Measurements from ENCODE around the gene LAMB2. TPM values are rescaled to one million over a fixed set of nuclear protein-coding genes. Genes with fewer than 3 reads are reported as not detected.

The LAMB2 gene
- total RNA-seq, 1 experiment from 2014 or later = 118 TPM

DNA sequence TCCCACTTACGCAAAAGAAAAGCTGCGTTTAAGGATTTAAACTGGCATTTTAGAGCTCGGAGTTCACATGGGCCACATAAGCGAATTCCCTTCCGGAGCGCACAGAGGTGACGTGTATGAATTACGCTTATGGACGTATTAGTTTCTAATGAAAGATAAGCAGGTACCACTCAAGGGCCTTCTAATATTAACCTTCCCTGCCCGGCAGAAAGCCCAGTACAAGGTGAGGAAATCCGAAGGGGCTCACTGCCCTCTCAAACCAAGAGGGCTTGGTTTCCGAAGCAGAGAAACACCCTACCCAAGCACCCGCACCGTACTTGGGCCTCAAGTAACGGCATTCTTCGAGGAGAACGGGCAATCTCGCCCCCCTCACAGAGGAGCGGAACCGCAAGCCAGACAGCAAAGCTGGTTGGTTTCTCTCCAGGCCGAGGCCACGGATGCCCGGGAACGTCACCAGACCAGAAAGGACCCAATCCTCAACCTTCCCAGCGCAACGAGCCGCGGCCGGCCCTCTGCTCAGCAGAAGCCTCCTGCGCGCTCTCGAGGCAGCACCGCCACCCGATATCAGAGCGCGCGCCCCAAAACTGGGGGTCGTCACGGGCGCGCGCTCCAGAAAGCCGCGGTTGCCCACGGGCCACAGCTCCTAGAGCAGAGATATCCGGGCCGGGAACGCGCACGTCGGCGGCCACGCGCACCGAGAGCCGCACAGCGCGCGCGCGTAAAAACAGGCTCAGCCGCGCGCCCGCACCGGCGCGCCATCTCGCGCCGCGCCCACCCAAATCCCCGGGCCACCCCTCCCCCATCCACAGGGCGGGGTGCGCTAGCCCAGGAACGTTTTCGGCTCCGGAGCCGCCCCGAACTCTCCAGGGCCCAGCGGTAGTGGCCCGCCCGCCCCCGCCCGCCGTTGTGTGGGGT lies 39.7 kb downstream of the LAMB2 start (continued):
- no peak for TF ChIP-seq SP1 (CRISPR knock-in tag; conservative IDR thresholded peaks at IDR 0.05)
- TF ChIP-seq GABPB1 (CRISPR knock-in tag; IDR thresholded peaks at IDR 0.05) = peak; percentile 41; the same call in 1 of the 2 replicates

DNA sequence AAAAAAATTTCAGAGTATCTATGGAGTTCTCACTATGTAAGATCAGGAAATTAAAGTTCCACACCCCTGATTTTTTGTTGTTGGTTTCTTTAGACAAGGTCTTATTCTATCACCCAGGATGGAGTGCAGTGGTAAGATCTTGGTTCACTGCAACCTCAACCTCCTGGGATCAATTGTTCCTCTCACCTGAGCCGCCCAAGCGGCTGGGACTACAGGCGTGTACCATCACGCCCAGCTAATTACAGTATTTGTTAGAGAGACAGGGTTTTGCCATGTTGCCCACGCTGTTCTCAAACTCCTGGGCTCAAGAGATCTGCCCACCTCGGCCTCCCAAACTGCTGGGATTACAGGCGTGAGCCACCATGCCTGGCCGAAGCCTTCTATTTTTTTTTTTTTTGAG lies 51.4 kb downstream of the LAMB2 start:
- ChIA-PET CTCF (no interaction called here), POLR2A (no interaction called here)
- Mint-ChIP-seq H3K4me3 (no peak overlapping the region), H3K27ac (peak overlapping the region; percentile 41), H3K36me3 (peaks cover 12% of the 10 kb centered on the region), H3K4me1 (no peaks in the 10 kb centered on the region), H3K27me3 (ENCODE audit: low read depth) (no peaks in the 10 kb centered on the region), H3K9me3 (no peaks in the 10 kb centered on the region)
- TF ChIP-seq RORB (CRISPR knock-in tag; IDR thresholded peaks at IDR 0.05) (no peak), NR1H2 (CRISPR knock-in tag; IDR thresholded peaks at IDR 0.05) (no peak), CREM (CRISPR knock-in tag; IDR thresholded peaks at IDR 0.05) (no peak)
- TF ChIP-seq, protein P1, sequence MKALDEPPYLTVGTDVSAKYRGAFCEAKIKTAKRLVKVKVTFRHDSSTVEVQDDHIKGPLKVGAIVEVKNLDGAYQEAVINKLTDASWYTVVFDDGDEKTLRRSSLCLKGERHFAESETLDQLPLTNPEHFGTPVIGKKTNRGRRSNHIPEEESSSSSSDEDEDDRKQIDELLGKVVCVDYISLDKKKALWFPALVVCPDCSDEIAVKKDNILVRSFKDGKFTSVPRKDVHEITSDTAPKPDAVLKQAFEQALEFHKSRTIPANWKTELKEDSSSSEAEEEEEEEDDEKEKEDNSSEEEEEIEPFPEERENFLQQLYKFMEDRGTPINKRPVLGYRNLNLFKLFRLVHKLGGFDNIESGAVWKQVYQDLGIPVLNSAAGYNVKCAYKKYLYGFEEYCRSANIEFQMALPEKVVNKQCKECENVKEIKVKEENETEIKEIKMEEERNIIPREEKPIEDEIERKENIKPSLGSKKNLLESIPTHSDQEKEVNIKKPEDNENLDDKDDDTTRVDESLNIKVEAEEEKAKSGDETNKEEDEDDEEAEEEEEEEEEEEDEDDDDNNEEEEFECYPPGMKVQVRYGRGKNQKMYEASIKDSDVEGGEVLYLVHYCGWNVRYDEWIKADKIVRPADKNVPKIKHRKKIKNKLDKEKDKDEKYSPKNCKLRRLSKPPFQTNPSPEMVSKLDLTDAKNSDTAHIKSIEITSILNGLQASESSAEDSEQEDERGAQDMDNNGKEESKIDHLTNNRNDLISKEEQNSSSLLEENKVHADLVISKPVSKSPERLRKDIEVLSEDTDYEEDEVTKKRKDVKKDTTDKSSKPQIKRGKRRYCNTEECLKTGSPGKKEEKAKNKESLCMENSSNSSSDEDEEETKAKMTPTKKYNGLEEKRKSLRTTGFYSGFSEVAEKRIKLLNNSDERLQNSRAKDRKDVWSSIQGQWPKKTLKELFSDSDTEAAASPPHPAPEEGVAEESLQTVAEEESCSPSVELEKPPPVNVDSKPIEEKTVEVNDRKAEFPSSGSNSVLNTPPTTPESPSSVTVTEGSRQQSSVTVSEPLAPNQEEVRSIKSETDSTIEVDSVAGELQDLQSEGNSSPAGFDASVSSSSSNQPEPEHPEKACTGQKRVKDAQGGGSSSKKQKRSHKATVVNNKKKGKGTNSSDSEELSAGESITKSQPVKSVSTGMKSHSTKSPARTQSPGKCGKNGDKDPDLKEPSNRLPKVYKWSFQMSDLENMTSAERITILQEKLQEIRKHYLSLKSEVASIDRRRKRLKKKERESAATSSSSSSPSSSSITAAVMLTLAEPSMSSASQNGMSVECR (CRISPR knock-in tag; IDR thresholded peaks at IDR 0.05; ENCODE audit: borderline replicate concordance) = no peak
- ATAC-seq (no peak), DNase-seq (ENCODE audit: low spot score) (no peak)

DNA sequence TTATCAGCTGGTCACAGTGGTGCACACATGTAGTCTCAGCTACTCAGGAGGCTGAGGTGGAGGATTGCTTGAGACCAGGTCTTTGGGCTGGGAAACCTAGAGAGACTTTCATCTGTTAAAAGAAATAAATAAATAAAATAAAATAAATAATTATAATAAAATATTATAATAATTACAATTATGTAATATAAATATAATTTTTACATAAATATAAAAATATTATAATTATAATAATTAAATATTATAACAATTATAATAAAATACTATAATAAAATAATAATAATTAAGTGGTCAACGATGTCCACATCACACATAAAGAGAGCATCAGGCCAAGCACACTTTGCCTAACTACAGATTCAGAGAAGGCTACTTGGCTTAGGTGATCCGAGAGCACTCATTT lies 53.6 kb downstream of the LAMB2 start:
- CTCF ChIA-PET = no interaction called here
- no peak for ATAC-seq
- Mint-ChIP-seq H3K27ac (no peak overlapping the region), H3K36me3 (peaks cover 29% of the 10 kb centered on the region), H3K4me1 (no peaks in the 10 kb centered on the region), H3K27me3 (ENCODE audit: low read depth) (no peaks in the 10 kb centered on the region), H3K4me3 (no peak overlapping the region), H3K9me3 (no peaks in the 10 kb centered on the region)
- TF ChIP-seq HMGA2 (CRISPR knock-in tag; IDR thresholded peaks at IDR 0.05) (peak; percentile 100), SMAD4 (CRISPR knock-in tag; IDR thresholded peaks at IDR 0.05) (no peak)
- DNase-seq (ENCODE audit: low spot score) = no peak
- POLR2A ChIA-PET = interaction anchor here (0.7 kb wide), 1 partner anchor 40 kb away, joined by 6 read pairs; no protein-coding TSS in a partner anchor

DNA sequence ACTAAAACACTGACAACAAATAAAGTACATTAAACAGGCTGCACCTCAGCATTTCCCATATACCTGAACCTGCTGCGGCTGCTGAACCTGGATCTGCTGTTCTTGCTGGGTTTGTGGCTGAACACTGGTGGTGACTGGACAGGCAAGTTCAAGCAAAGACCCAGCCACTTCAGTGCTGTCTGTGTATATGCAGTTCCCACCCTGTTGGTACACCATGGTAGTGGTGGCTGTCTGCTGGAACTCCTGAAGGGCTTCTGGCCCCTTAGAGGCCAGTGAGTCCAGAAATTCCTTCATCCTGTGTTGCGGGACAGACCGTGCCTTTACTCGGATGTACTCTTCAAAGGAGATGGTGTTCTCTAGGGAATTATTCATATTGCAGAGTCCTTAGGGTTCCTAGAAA lies 56.2 kb downstream of the LAMB2 start:
- H3K27me3 Mint-ChIP-seq (ENCODE audit: low read depth) = no peaks in the 10 kb centered on the region

DNA sequence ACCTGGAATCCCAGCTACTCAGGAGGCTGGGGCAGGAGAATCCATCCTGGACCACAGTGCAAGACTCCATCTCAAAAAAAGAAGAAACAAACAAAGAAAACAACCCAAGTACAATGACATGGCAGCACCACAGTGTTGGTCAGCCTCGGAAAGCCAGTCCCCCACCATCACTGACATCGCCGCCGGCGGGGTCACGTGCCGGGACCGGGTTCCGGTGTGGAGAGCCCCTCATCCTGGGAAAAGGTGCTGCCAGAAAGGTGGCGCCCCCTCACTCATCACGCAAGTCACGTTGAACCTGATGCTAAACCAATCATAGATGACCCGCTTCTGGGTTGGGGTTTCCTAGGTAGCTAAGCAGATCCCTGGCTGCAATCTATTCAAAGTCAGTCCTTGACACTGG lies 56.7 kb downstream of the LAMB2 start:
- no peaks in the 10 kb centered on the region for H3K9me3 Mint-ChIP-seq
- no peak overlapping the region for H3K27ac Mint-ChIP-seq
- peaks cover 54% of the 10 kb centered on the region for H3K36me3 Mint-ChIP-seq
- TF ChIP-seq ZNF423 (CRISPR knock-in tag; IDR thresholded peaks at IDR 0.05) = no peak
- ATAC-seq (no peak), DNase-seq (ENCODE audit: low spot score) (no peak)
- H3K4me3 Mint-ChIP-seq = no peak overlapping the region
- no peaks in the 10 kb centered on the region for H3K27me3 Mint-ChIP-seq (ENCODE audit: low read depth)
- H3K4me1 Mint-ChIP-seq = no peaks in the 10 kb centered on the region
- ChIA-PET CTCF (no interaction called here), POLR2A (no interaction called here)

More for the DNA sequence above, 56.2 kb downstream of the LAMB2 start:
- Mint-ChIP-seq H3K4me1 (no peaks in the 10 kb centered on the region), H3K36me3 (peaks cover 49% of the 10 kb centered on the region), H3K27ac (peak overlapping the region; percentile 22; the same call in 1 of the 2 replicates), H3K9me3 (no peaks in the 10 kb centered on the region), H3K4me3 (no peak overlapping the region)
- ChIA-PET CTCF (no interaction called here), POLR2A (no interaction called here)
- no peak for DNase-seq (ENCODE audit: low spot score)
- ATAC-seq = no peak; the same call in 1 of the 2 replicates
- no peak for TF ChIP-seq EMX1 (CRISPR knock-in tag; IDR thresholded peaks at IDR 0.05)
- TF ChIP-seq NR3C1 (CRISPR knock-in tag; conservative IDR thresholded peaks at IDR 0.05; ENCODE audit: low read depth) = no peak
- TF ChIP-seq, protein P2, sequence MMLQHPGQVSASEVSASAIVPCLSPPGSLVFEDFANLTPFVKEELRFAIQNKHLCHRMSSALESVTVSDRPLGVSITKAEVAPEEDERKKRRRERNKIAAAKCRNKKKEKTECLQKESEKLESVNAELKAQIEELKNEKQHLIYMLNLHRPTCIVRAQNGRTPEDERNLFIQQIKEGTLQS (CRISPR knock-in tag; conservative IDR thresholded peaks at IDR 0.05) = no peak

Small RNA genes within 50 kb of the gene (microRNA-seq; reads per million reads assigned to microRNA genes)
- gene MIR6890 (ENCODE audit: borderline number of aligned reads) = not detected

Other genes starting within 250 kb of the LAMB2 start
- gene SLC25A20, start 234.2 kb downstream of the LAMB2 start, total RNA-seq (2021) = 3.9 to 6.3 TPM (median 4.9 TPM) in 3 replicates
- 86.2 to 134 TPM (median 95.1 TPM) in 3 replicates for gene ARIH2, start 214.2 kb downstream of the LAMB2 start, total RNA-seq (2021)
- gene P4HTM, start 142.8 kb downstream of the LAMB2 start, total RNA-seq (2021) = 21.9 to 28.8 TPM (median 28.2 TPM) in 3 replicates
- gene WDR6, start 125.7 kb downstream of the LAMB2 start, total RNA-seq (2021) = 204 to 213 TPM (median 209 TPM) in 3 replicates
- 38.8 to 41.4 TPM (median 39.6 TPM) in 3 replicates for gene DALRD3, start 114.5 kb downstream of the LAMB2 start, total RNA-seq (2021)
- gene NDUFAF3, start 110.9 kb downstream of the LAMB2 start, total RNA-seq (2021) = 36.8 to 50.3 TPM (median 49.6 TPM) in 3 replicates
- 449 to 472 TPM (median 452 TPM) in 3 replicates for gene IMPDH2, start 103.7 kb downstream of the LAMB2 start, total RNA-seq (2021)
- gene QRICH1, start 39.0 kb downstream of the LAMB2 start, total RNA-seq (2021) = 110 to 123 TPM (median 120 TPM) in 3 replicates
- gene QARS1, start 28.3 kb downstream of the LAMB2 start, total RNA-seq (2021) = 405 to 471 TPM (median 433 TPM) in 3 replicates
- gene USP19, start 12.2 kb downstream of the LAMB2 start, total RNA-seq (2021) = 72.4 to 75.8 TPM (median 73.3 TPM) in 3 replicates
- 29.8 to 32.0 TPM (median 29.8 TPM) in 3 replicates for gene CCDC71, start 33.3 kb upstream of the LAMB2 start, total RNA-seq (2021)
- gene KLHDC8B, start 38.5 kb upstream of the LAMB2 start, total RNA-seq (2021) = 13.5 to 21.5 TPM (median 16.1 TPM) in 3 replicates
- gene C3orf62, start 144.2 kb upstream of the LAMB2 start, total RNA-seq (2021) = 2.1 to 2.5 TPM (median 2.4 TPM) in 3 replicates
- 29.1 to 38.5 TPM (median 36.6 TPM) in 3 replicates for gene USP4, start 207.0 kb upstream of the LAMB2 start, total RNA-seq (2021)
- gene GPX1, start 225.3 kb upstream of the LAMB2 start, total RNA-seq (2021) = 305 to 323 TPM (median 321 TPM) in 3 replicates